GM23338 (cell line): ENCODE results near the gene ATG2A. TPM values are rescaled to one million over a fixed set of nuclear protein-coding genes. Genes with fewer than 3 reads are reported as not detected.

Source experiments
- ATAC-seq: fragments of 200-7000 bp; cut with Tn5 transposase; 3 replicates; pipeline ENCODE4 v1.9.1; 2020
- DNase-seq: peaks from one replicate; pipeline ENCODE4 v3.0.0-alpha.2; 2015; ENCODE audit warnings: low spot score
- H2AFZ ChIP-seq: fragments of 200-600 bp; sonication (generic); 2 replicates; pipeline ENCODE4 v1.8.0; 2016; ENCODE audit warnings: antibody characterized with exemption, mild to moderate bottlenecking, moderate library complexity
- H3F3A ChIP-seq: fragments of 200-600 bp; sonication (generic); replicated peaks from 2 replicates; pipeline ENCODE4 v1.8.0; 2017; ENCODE audit warnings: antibody characterized with exemption, mixed run types, low read depth
- H3K27ac ChIP-seq: fragments of 200-600 bp; sonication (generic); 2 replicates; pipeline ENCODE4 v1.6.1; 2016; ENCODE audit warnings: low read depth
- H3K27me3 ChIP-seq: fragments of 200-600 bp; sonication (generic); 2 replicates; pipeline ENCODE4 v1.8.0; 2016; ENCODE audit warnings: mild to moderate bottlenecking, mixed run types, moderate library complexity; ENCODE audit not compliant: insufficient read depth
- H3K36me3 ChIP-seq: fragments of 200-600 bp; sonication (generic); 2 replicates; pipeline ENCODE4 v1.8.0; 2016; ENCODE audit warnings: mild to moderate bottlenecking; ENCODE audit not compliant: insufficient read depth
- H3K4me1 ChIP-seq: fragments of 200-600 bp; sonication (generic); 2 replicates; pipeline ENCODE4 v1.8.0; 2016; ENCODE audit warnings: mild to moderate bottlenecking, moderate library complexity; ENCODE audit not compliant: insufficient read depth
- H3K4me2 ChIP-seq: fragments of 200-600 bp; sonication (generic); 2 replicates; pipeline ENCODE4 v1.7.1; 2017; ENCODE audit warnings: mixed run types
- H3K4me3 ChIP-seq: fragments of 200-600 bp; sonication (generic); 2 replicates; pipeline ENCODE4 v1.6.1; 2016; ENCODE audit warnings: mixed run types
- H3K79me2 ChIP-seq: fragments of 200-600 bp; sonication (generic); replicated peaks from 2 replicates; pipeline ENCODE4 v1.8.0; 2017; ENCODE audit warnings: mild to moderate bottlenecking; ENCODE audit not compliant: insufficient read depth
- H3K9me2 ChIP-seq: fragments of 200-600 bp; sonication (generic); 2 replicates; pipeline ENCODE4 v1.8.0; 2017; ENCODE audit not compliant: insufficient read depth
- H4K20me1 ChIP-seq: fragments of 200-600 bp; sonication (generic); replicated peaks from 2 replicates; pipeline ENCODE4 v1.8.0; 2017; ENCODE audit warnings: mild to moderate bottlenecking; ENCODE audit not compliant: insufficient read depth
- H3K27ac Mint-ChIP-seq: 2 replicates; pipeline ENCODE4 v1.8.0; 2020; ENCODE audit warnings: inconsistent platforms, mild to moderate bottlenecking, moderate library complexity, mixed read lengths
- H3K27me3 Mint-ChIP-seq: 3 replicates; pipeline ENCODE4 v1.8.0; 2022; ENCODE audit warnings: low read depth, mild to moderate bottlenecking, moderate library complexity, mixed read lengths, inconsistent platforms; ENCODE audit not compliant: insufficient read depth, poor library complexity
- H3K36me3 Mint-ChIP-seq: 3 replicates; pipeline ENCODE4 v1.8.0; 2021; ENCODE audit warnings: low read depth, mild to moderate bottlenecking, inconsistent platforms, moderate library complexity, mixed read lengths
- H3K4me1 Mint-ChIP-seq: 3 replicates; pipeline ENCODE4 v1.8.0; 2020; ENCODE audit warnings: mild to moderate bottlenecking, inconsistent platforms, mixed read lengths
- H3K4me3 Mint-ChIP-seq: 3 replicates; pipeline ENCODE4 v1.8.0; 2021; ENCODE audit warnings: moderate library complexity, mild to moderate bottlenecking, inconsistent platforms, mixed read lengths
- H3K9me3 Mint-ChIP-seq: 3 replicates; pipeline ENCODE4 v1.8.0; 2020; ENCODE audit warnings: moderate library complexity, mild to moderate bottlenecking, inconsistent platforms, mixed read lengths
- CREB1 ChIP-seq: fragments of 250-450 bp; sonication (Bioruptor Pico); IDR thresholded peaks from 2 replicates; pipeline ENCODE4 v1.5.0; 2020; ENCODE audit warnings: low read depth, mild to moderate bottlenecking, moderate library complexity
- CTCF ChIP-seq, 2 experiments: fragments of 200-600 bp in 1 of 2; sonication (generic) in 1 of 2; conservative IDR thresholded peaks; 2 replicates each; pipeline versions ENCODE4 v1.5.1 to v1.6.1; 2016 to 2017; ENCODE audit warnings: antibody characterized with exemption in 2 of 2, low read depth in 2 of 2, mild to moderate bottlenecking in 2 of 2, moderate library complexity in 1 of 2
- ETS1 ChIP-seq: IDR thresholded peaks from 2 replicates; pipeline ENCODE4 v1.6.1; 2016; ENCODE audit warnings: antibody characterized with exemption
- JUNB ChIP-seq: IDR thresholded peaks from one replicate; pipeline ENCODE4 v1.6.1; 2016; ENCODE audit warnings: antibody characterized with exemption; ENCODE audit not compliant: unreplicated experiment
- NANOG ChIP-seq: IDR thresholded peaks from 2 replicates; pipeline ENCODE4 v1.6.1; 2016; ENCODE audit warnings: antibody characterized with exemption, borderline replicate concordance
- POLR2AphosphoS5 ChIP-seq: IDR thresholded peaks from 2 replicates; pipeline ENCODE4 v1.6.1; 2016; ENCODE audit warnings: antibody characterized with exemption, low read depth
- REST ChIP-seq: IDR thresholded peaks from one replicate; pipeline ENCODE4 v1.6.1; 2018; ENCODE audit warnings: antibody characterized with exemption; ENCODE audit not compliant: unreplicated experiment
- ZNF114 ChIP-seq: fragments of 250-450 bp; sonication (Bioruptor Pico); IDR thresholded peaks from 2 replicates; pipeline ENCODE4 v1.5.0; 2020; ENCODE audit warnings: mild to moderate bottlenecking, moderate library complexity
- ZNF462 ChIP-seq: fragments of 250-450 bp; sonication (Bioruptor Pico); IDR thresholded peaks from 2 replicates; pipeline ENCODE4 v1.5.0; 2020; ENCODE audit warnings: mild to moderate bottlenecking, moderate library complexity
- polyA plus RNA-seq: library from polyadenylated mRNA; unstranded; fragments of >200 nt; fragmentation: Nextera tagmentation; extraction: Ambion mirVana; gene quantifications from 2 replicates; pipeline ENCODE4 v1.2.1, GENCODE V29; 2016
- total RNA-seq: library from RNA; depleted of rRNA; stranded (reverse); fragments of >200 nt; shearing (Covaris generic); gene quantifications from 2 replicates; pipeline ENCODE4 v1.2.3, GENCODE V29; 2014

The ATG2A gene
- total and polyA plus RNA-seq, 2 experiments from 2014 or later: 8.7 to 31.7 TPM

- TF ChIP-seq CREB1 (no peak), ZNF114 (no peak), JUNB (no peak), ZNF462 (CRISPR knock-in tag) (no peak), POLR2AphosphoS5 (no peak)
Measured at GRCh38 chr11:64930340-64930739, 13.3 kb upstream of the ATG2A start (continued).

GRCh38 chr11:64929625-64930024 lies 12.6 kb upstream of the ATG2A start:
- H3K4me2 ChIP-seq: no peak overlapping the region
- no peaks in the 10 kb centered on the region for H3K27me3 ChIP-seq
- no peaks in the 10 kb centered on the region for H3F3A ChIP-seq
- ATAC-seq: no peak
- H3K27ac Mint-ChIP-seq: no peak overlapping the region
- H3K9me2 ChIP-seq: no peaks in the 10 kb centered on the region
- no peak overlapping the region for H3K27ac ChIP-seq
- H3K4me1 ChIP-seq: no peaks in the 10 kb centered on the region; the same call in 1 of the 2 replicates
- H2AFZ ChIP-seq: no peak overlapping the region
- H3K4me3 Mint-ChIP-seq: no peak overlapping the region
- peaks cover 11% of the 10 kb centered on the region for H3K27me3 Mint-ChIP-seq
- H3K4me1 Mint-ChIP-seq: peaks cover 16% of the 10 kb centered on the region
- no peaks in the 10 kb centered on the region; the same call in 2 of the 3 replicates for H3K9me3 Mint-ChIP-seq
- H3K79me2 ChIP-seq: no peaks in the 10 kb centered on the region
- H3K36me3 Mint-ChIP-seq: no peaks in the 10 kb centered on the region
- no peaks in the 10 kb centered on the region; the same call in 1 of the 2 replicates for H4K20me1 ChIP-seq
- H3K36me3 ChIP-seq: no peaks in the 10 kb centered on the region
- H3K4me3 ChIP-seq: no peak overlapping the region
- no peak for DNase-seq
- no peak for TF ChIP-seq JUNB
- no peak for TF ChIP-seq NANOG
- TF ChIP-seq REST: no peak
- TF ChIP-seq ETS1: no peak
- no peak for TF ChIP-seq CTCF (conservative IDR thresholded peaks at IDR 0.05; ENCODE audit: low read depth in 2 of 2)
- no peak for TF ChIP-seq CREB1
